Natural killer cell (primary cell): ENCODE data around the gene SARS2. TPM values are rescaled to one million over a fixed set of nuclear protein-coding genes. Genes with fewer than 3 reads are reported as not detected.

Experiments
- ATAC-seq, 3 donors: fragments of 150-1000 bp in 2 of 3; fragments of 200-7000 bp in 1 of 3; cut with Tn5 transposase; 1 replicate in 1 of 3; 2 replicates in 2 of 3; pipeline ENCODE4 v1.10.0; 2021; ENCODE audit warnings: mild to moderate bottlenecking in 2 of 3, moderate library complexity in 2 of 3
- DNase-seq, 2 donors: peaks; one replicate each; pipeline versions ENCODE4 v3.0.0 to v3.0.0-alpha.2; 2013 to 2021; ENCODE audit warnings: mixed read lengths in 1 of 2
- H3K27ac ChIP-seq: one replicate; pipeline ENCODE4 v1.5.1; 2013; ENCODE audit warnings: mild to moderate bottlenecking, low read length
- H3K27me3 ChIP-seq: one replicate; pipeline ENCODE4 v1.6.1; 2013; ENCODE audit warnings: low read length; ENCODE audit not compliant: control insufficient read depth, insufficient read depth
- H3K36me3 ChIP-seq: one replicate; pipeline ENCODE4 v1.6.1; 2013; ENCODE audit warnings: low read length; ENCODE audit not compliant: control insufficient read depth, insufficient read depth
- H3K4me1 ChIP-seq: one replicate; pipeline ENCODE4 v1.6.1; 2013; ENCODE audit warnings: low read length; ENCODE audit not compliant: control insufficient read depth, insufficient read depth
- H3K4me3 ChIP-seq: one replicate; pipeline ENCODE4 v1.5.1; 2013; ENCODE audit warnings: low read length
- H3K9me3 ChIP-seq: one replicate; pipeline ENCODE4 v1.6.1; 2013; ENCODE audit warnings: low read length; ENCODE audit not compliant: control insufficient read depth, insufficient read depth
- H3K27ac Mint-ChIP-seq, 2 donors: one replicate each; pipeline ENCODE4 v1.8.0; 2022; ENCODE audit warnings: mild to moderate bottlenecking in 2 of 2, mixed read lengths in 2 of 2, moderate library complexity in 1 of 2
- H3K27me3 Mint-ChIP-seq, 2 donors: one replicate each; pipeline ENCODE4 v1.8.0; 2022; ENCODE audit warnings: low read depth in 2 of 2, mixed read lengths in 2 of 2
- H3K36me3 Mint-ChIP-seq: one replicate; pipeline ENCODE4 v1.8.0; 2022; ENCODE audit warnings: mixed read lengths
- H3K4me1 Mint-ChIP-seq, 2 donors: one replicate each; pipeline ENCODE4 v1.8.0; 2022; ENCODE audit warnings: mixed read lengths in 2 of 2
- H3K4me3 Mint-ChIP-seq: one replicate; pipeline ENCODE4 v1.8.0; 2022; ENCODE audit warnings: mild to moderate bottlenecking, moderate library complexity, mixed read lengths
- H3K9me3 Mint-ChIP-seq, 2 donors: one replicate each; pipeline ENCODE4 v1.8.0; 2022; ENCODE audit warnings: mixed read lengths in 2 of 2
- WGBS: methylation state at CpG from one replicate; pipeline ENCODE4 v1.1.7; 2013; ENCODE audit warnings: missing lambda C conversion rate; ENCODE audit not compliant: insufficient coverage; 5-methylcytosine and 5-hydroxymethylcytosine counted together
- intact Hi-C: fragments of 100-400 bp; cut with micrococcal nuclease; formaldehyde crosslinking; loops from one replicate; pipeline ENCODE4 v1.14.2; 2022
- total RNA-seq, 4 donors: library from RNA; stranded (reverse); fragments of 120-200 nt in 1 of 4; gene quantifications; one replicate each; pipeline versions ENCODE4 v1.2.3 to v1.2.4, GENCODE V29; 2013 to 2022
- TF ChIP-seq, protein P1 (sequence below): fragments of 200-600 bp; IDR thresholded peaks from one replicate; pipeline ENCODE4 v1.8.0; 2022; ENCODE audit warnings: antibody characterized with exemption

SARS2 gene
- total RNA-seq, 3 donors from 2014 or later (not counting 1 experiment from before 2014, with no cell fraction given), result 25.4 to 53.0 (median 38.9) TPM

DNA sequence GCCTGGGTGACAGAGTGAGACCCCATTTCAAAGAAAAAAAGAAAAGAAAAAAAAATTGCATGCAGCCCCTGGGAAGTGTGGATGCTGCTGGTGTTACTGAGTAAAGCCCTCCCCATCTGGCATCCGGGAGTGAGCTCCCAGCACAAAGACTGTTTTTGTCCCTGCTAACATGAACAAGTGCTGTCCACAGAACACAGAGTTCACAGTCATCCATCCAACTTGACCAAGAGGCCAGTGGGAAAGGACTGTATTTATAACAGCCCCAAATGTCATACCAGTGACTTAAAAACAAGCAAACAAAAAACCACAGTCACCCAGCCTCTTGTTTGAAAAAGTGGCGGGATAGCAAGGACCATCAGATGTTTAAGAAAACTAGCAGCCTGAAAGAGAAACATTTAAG, 34.2 kb upstream of the SARS2 start:
- Histone ChIP-seq H3K36me3 (no peaks in the 10 kb centered on the region), H3K4me1 (peaks cover 3% of the 10 kb centered on the region), H3K27ac (no peak overlapping the region), H3K27me3 (no peaks in the 10 kb centered on the region), H3K4me3 (no peak overlapping the region), H3K9me3 (no peaks in the 10 kb centered on the region)
- no peaks in the 10 kb centered on the region for H3K36me3 Mint-ChIP-seq
- TF ChIP-seq, protein P1, sequence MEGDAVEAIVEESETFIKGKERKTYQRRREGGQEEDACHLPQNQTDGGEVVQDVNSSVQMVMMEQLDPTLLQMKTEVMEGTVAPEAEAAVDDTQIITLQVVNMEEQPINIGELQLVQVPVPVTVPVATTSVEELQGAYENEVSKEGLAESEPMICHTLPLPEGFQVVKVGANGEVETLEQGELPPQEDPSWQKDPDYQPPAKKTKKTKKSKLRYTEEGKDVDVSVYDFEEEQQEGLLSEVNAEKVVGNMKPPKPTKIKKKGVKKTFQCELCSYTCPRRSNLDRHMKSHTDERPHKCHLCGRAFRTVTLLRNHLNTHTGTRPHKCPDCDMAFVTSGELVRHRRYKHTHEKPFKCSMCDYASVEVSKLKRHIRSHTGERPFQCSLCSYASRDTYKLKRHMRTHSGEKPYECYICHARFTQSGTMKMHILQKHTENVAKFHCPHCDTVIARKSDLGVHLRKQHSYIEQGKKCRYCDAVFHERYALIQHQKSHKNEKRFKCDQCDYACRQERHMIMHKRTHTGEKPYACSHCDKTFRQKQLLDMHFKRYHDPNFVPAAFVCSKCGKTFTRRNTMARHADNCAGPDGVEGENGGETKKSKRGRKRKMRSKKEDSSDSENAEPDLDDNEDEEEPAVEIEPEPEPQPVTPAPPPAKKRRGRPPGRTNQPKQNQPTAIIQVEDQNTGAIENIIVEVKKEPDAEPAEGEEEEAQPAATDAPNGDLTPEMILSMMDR, result no peak
- 91% methylated on average over 2 of the region's 2 CpGs for WGBS
- H3K27ac Mint-ChIP-seq, result no peak overlapping the region
- intact Hi-C loops, result no loop called here
- H3K4me3 Mint-ChIP-seq, result no peak overlapping the region
- peaks cover 5 to 8% of the 10 kb centered on the region in 2 donors for H3K4me1 Mint-ChIP-seq
- H3K9me3 Mint-ChIP-seq, result no peaks in the 10 kb centered on the region
- no peak for DNase-seq
- H3K27me3 Mint-ChIP-seq, result peaks cover 4 to 8% of the 10 kb centered on the region in 2 donors
- no peak for ATAC-seq

DNA sequence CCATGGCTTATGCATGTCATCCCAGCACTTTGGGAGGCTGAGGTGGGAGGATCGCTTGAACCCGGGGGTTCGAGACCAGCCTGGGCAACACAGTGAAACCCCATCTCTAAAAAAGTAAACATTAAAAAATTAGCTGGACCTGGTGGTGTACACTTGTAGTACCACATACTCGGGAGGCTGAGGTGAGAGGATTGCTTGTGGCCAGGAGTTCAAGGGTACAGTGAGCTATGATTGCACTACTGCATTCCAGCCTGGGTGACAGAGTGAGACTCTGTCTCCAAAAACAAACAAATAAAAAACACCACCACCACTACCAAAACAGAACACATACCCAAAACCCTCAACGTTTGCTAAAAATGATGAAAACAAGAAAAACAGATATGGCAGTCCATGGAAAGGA, 29.1 kb upstream of the SARS2 start:
- H3K27ac Mint-ChIP-seq, result no peak overlapping the region
- ATAC-seq, result no peak
- H3K27me3 Mint-ChIP-seq, result no peaks in the 10 kb centered on the region
- TF ChIP-seq, protein P1, result no peak
- Histone ChIP-seq H3K36me3 (no peaks in the 10 kb centered on the region), H3K27me3 (no peaks in the 10 kb centered on the region), H3K4me3 (no peak overlapping the region), H3K9me3 (no peaks in the 10 kb centered on the region), H3K4me1 (peaks cover 3% of the 10 kb centered on the region), H3K27ac (no peak overlapping the region)
- H3K36me3 Mint-ChIP-seq, result no peaks in the 10 kb centered on the region
- no peaks in the 10 kb centered on the region for H3K9me3 Mint-ChIP-seq
- WGBS, result 89% methylated on average over 5 of the region's 5 CpGs
- H3K4me3 Mint-ChIP-seq, result no peak overlapping the region
- intact Hi-C loops, result no loop called here
- DNase-seq, result no peak
- peaks cover 5 to 8% of the 10 kb centered on the region in 2 donors for H3K4me1 Mint-ChIP-seq

DNA sequence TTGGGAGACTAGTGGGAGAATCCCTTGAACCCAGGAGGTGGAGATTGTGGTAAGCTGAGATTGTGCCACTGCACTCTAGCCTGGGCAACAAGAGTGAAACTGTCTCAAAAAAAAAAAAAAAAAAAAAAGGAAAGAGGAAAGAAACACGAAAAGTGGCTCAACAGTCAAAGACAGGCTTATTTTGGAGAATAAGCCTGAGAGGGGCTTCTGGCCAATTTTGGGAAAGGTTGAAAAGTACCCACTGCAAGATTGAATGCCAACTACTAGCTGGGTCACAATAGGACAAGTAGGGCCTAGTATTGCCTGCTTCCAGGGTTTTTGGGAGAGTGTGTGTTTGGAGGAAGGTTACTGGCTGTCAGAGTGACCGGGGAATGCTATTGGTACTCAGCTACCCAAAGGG, 27.7 kb upstream of the SARS2 start:
- 88% methylated on average over 2 of the region's 2 CpGs for WGBS
- intact Hi-C loops, result no loop called here
- Mint-ChIP-seq H3K36me3 (no peaks in the 10 kb centered on the region), H3K9me3 (no peaks in the 10 kb centered on the region), H3K27me3 (peaks cover 0 to 7% of the 10 kb centered on the region in 2 donors), H3K4me3 (no peak overlapping the region), H3K27ac (no peak overlapping the region), H3K4me1 (peaks cover 5 to 8% of the 10 kb centered on the region in 2 donors)
- no peaks in the 10 kb centered on the region for H3K9me3 ChIP-seq
- H3K36me3 ChIP-seq, result no peaks in the 10 kb centered on the region
- ATAC-seq (no peak), DNase-seq (no peak)
- TF ChIP-seq, protein P1, result no peak
- H3K27me3 ChIP-seq, result no peaks in the 10 kb centered on the region
- no peak overlapping the region for H3K27ac ChIP-seq
- peaks cover 3% of the 10 kb centered on the region for H3K4me1 ChIP-seq
- H3K4me3 ChIP-seq, result no peak overlapping the region

DNA sequence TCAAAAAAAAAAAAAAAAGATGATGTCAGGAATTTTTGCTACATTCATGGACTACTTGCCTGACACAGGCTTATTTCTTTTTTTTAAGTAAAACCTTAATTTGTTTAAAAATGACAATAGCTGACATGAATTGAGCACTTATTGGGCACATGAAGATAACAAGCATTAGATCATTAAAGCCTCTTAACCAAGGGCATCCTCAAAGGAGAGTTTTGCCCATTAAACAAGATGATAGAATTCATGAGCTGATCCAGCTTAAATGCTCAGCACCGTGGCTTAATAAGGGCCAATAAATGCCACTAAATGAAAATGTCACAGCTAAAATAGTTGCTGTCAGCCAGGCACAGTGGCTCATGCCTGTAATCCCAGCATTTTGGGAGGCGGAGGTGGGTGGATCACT, 25.7 kb upstream of the SARS2 start:
- TF ChIP-seq, protein P1, result no peak
- intact Hi-C loops, result no loop called here
- no peaks in the 10 kb centered on the region for H3K9me3 Mint-ChIP-seq
- WGBS, result 93% methylated on average over 2 of the region's 2 CpGs
- H3K27ac ChIP-seq, result no peak overlapping the region
- H3K27ac Mint-ChIP-seq, result no peak overlapping the region
- no peak for ATAC-seq
- no peak for DNase-seq
- H3K27me3 Mint-ChIP-seq, result peaks cover 8 to 13% of the 10 kb centered on the region in 2 donors
- H3K9me3 ChIP-seq, result no peaks in the 10 kb centered on the region
- no peaks in the 10 kb centered on the region for H3K36me3 Mint-ChIP-seq
- H3K4me3 Mint-ChIP-seq, result no peak overlapping the region
- peaks cover 6 to 7% of the 10 kb centered on the region in 2 donors for H3K4me1 Mint-ChIP-seq
- no peak overlapping the region for H3K4me3 ChIP-seq
- peaks cover 5% of the 10 kb centered on the region for H3K4me1 ChIP-seq
- no peaks in the 10 kb centered on the region for H3K27me3 ChIP-seq
- no peaks in the 10 kb centered on the region for H3K36me3 ChIP-seq
